Stimulated activated CD4-positive, alpha-beta T cell treated with anti-CD3 and anti-CD28 coated beads, Interleukin-4, amount 100 ng/mL, for 1 hour (primary cell): ENCODE measurements around the gene PROS1.
"Not testable (repeated sequence)": the region's sequence is repeated elsewhere in the genome, so short reads cannot be mapped to it uniquely, and the experiment has no call there.

Source experiments
- DNase-seq: peaks from one replicate; pipeline ENCODE4 v3.0.0-alpha.2; 2020

The PROS1 gene

GRCh38 chr3:93965106-93965505, 8.6 kb downstream of the PROS1 start:
- not testable (repeated sequence) for DNase-seq

DNA sequence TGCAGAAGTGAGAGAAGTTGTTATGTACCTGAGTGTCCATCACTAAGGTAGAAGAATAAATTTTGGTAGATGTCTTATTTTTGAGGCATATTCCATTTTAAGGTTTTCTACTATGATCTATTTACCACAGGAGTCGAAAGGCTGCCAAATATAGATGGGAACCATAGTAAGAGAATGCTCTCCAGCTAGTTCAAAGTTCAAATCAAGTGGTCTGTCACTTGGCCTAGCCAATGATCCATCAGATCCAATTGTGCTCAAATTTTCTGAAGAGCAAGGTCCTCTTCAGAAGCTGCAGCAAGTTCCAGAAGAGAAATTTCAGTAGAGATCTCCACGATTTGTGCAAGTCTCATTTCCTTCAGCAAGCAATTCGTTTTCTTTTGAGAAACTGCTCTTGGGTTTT, 10.9 kb downstream of the PROS1 start:
- no peak for DNase-seq

DNA sequence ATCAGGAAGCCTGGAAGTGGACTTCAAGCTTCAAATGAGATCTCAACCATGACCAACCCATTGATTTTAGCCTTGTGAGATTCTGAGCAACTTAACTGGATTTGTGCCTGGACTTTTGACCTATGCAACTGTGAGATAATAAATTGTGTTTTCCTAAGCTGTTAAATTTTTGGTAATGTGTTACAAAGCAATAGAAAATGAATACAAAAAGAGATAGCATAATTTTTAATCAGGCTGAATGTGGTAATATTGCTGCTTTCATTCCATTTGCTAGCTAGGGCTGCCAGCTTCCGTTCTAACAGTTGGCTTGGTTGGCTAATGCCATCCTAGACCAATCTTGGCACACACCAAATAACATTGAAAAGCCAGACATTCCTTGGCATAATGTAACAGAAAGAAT, 12.2 kb downstream of the PROS1 start:
- DNase-seq = no peak

GRCh38 chr3:93961026-93961425, 12.7 kb downstream of the PROS1 start:
- DNase-seq = no peak

- DNase-seq = not testable (repeated sequence)
Observed at GRCh38 chr3:93949958-93950357, 23.7 kb downstream of the PROS1 start.

GRCh38 chr3:93937485-93937884, 36.2 kb downstream of the PROS1 start:
- not testable (repeated sequence) for DNase-seq

DNA sequence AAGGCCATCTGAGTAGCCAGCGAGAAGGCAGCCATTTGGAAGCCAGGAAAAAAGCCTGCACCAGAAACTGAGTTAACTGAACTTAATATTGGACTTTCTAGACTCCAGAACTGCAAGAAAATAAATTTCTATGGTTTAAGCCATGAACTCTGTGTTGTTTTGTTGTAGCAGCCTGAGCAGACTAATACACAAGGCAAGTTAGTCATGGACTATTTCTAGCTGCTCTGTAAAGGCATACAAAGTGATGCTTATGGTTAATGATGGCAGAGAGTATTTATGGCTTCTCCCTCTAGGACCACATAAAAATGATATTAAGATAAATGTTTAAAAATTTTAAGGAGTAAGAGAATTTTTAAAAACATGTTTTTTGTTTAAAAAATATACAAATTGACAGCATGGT, 37.1 kb downstream of the PROS1 start:
- DNase-seq = no peak

DNA sequence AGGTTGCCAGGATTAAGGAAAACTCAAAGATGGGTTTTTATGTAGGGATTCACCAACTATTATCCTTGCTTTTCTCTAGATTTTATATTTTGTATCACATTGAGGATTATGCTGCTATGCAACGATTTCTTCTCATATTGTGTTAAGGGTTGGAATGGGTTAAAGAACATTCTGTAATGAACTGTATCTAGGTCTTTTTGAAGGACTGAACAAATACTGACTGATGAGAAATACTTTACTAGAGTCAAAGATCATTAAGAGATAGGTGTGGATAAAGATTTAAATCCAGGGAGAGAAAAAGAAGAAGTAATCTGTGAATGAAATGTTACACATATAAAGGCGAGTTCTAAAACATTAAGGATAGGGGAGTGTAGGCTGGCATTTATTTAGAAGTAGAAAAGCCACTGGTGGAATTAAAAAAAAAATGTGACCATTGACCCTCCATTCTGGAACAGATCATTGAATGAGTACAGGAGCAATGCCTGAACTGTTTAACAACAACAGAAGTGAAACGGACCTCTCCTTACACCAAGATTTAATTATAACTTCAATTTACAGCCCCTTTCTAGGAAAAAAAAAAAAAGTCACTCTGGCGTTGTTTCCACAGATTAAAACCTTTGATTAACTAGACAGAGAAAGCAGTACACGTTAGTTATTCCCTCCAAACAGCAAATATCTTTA, 39.2 kb downstream of the PROS1 start:
- DNase-seq = no peak

- DNase-seq = no peak
Observed at GRCh38 chr3:93931597-93932229, 42.0 kb downstream of the PROS1 start.

GRCh38 chr3:93930041-93930440, 43.7 kb downstream of the PROS1 start:
- DNase-seq = no peak

GRCh38 chr3:93926789-93927188, 46.9 kb downstream of the PROS1 start:
- DNase-seq = no peak

DNA sequence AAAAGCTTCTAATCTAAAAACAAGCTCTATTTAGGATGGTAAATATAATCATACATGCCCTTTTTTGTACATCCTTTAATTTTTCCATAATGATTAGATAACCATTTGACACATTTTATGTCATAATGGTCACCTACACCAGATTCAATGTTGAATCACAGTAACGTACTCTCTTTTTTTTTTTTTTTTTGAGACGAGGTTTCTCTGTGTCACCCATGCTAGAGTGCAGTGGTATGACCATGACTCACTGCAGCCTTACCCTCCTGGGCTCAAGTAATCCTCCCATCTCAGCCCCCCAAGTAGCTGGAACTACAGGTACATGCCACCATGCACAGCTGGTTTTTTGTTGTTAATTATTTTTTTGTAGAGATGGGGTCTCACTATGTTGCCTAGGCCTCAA, 49.2 kb downstream of the PROS1 start:
- DNase-seq = no peak

- no peak for DNase-seq
Observed at GRCh38 chr3:93923006-93923405, 50.7 kb downstream of the PROS1 start.

- DNase-seq = not testable (repeated sequence)
Observed at GRCh38 chr3:93917546-93918029, 56.1 kb downstream of the PROS1 start.

DNA sequence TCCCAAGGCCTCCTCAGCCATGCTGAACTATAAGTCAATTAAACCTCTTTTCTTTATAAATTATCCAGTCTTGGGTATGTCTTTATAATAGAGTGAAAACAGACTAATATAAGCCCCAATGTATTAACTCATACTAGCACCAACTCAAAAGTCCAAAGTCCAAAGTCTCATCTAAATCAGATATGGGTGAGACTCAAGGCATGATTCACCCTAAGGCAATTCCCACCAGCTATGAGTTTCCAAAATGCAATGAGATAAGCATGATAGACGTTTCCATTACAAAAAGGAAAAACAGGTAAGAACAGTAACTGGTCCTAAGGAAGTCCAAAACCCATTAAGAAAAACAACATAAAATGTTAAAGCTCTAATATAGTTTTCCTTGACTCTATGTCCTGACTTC, 60.1 kb downstream of the PROS1 start:
- DNase-seq = not testable (repeated sequence)

GRCh38 chr3:93911206-93911605, 62.5 kb downstream of the PROS1 start:
- no peak for DNase-seq

DNA sequence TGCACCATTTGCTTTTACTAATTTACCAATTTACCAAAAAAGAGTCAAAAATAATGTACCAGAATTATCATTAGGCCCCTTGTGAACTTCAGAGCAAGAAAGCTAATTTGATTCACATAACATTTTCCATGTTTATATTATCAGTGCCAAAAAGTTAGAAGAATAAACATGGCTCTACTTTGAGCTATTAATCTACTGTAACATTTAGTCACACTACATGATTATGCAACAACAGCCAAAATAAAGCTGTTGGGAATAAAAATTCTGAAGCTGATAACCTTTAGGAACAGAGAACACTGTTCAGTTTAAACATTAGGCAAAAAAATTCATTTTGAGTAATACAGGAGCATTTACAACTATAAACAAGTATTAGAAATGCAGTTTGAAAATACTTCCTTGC, 63.6 kb downstream of the PROS1 start:
- DNase-seq = no peak

GRCh38 chr3:93907132-93907531, 66.6 kb downstream of the PROS1 start:
- no peak for DNase-seq

- no peak for DNase-seq
Observed at GRCh38 chr3:93906245-93906644, 67.5 kb downstream of the PROS1 start.

- no peak for DNase-seq
Observed at GRCh38 chr3:93904568-93904967, 69.1 kb downstream of the PROS1 start.

GRCh38 chr3:93878250-93879017, 95.3 kb downstream of the PROS1 start:
- not testable (repeated sequence) for DNase-seq

DNA sequence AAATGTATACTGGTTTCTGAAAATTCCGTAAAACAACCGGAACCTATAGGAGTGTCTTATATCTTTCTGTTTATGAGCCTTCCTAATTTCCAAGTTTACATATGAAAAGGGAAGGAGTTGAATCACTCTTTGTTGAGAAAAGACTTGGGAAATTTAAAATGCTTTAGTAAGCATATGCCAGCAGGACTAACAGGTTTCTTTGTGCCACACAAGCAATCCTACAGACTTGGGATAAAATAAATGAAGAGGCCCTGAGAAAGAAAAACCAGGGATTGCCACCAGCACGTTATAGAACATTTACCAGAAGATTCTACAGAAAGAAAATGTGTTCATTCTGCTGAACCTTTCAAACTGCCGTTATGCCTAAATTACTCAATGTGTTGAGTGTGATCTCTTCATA, 96.3 kb downstream of the PROS1 start:
- DNase-seq = not testable (repeated sequence)

GRCh38 chr3:93873412-93873811, 100.3 kb downstream of the PROS1 start:
- DNase-seq = not testable (repeated sequence)

- DNase-seq = no peak
Observed at GRCh38 chr3:93867425-93867824, 106.3 kb downstream of the PROS1 start.
